SK-N-SH (cell line): ENCODE data around the gene RASGEF1C. TPM values are rescaled to one million over a fixed set of nuclear protein-coding genes. Genes with fewer than 3 reads are reported as not detected.

ENCODE experiments used
- CTCF ChIA-PET: fragments of 300-600, 350-600 bp; formaldehyde crosslinking; extraction: SDS; loops from one replicate; lab custom pipeline; 2021; lab: Yijun Ruan, JAX
- POLR2A ChIA-PET: fragments of 350-600 bp; sonication (Branson Sonifier 250); formaldehyde crosslinking; extraction: SDS; loops from one replicate; lab custom pipeline; 2020; ENCODE audit warnings: antibody characterized with exemption, inconsistent platforms; lab: Yijun Ruan, JAX
- DNase-seq: peaks from one replicate; pipeline ENCODE4 v3.0.0; 2012
- H2AFZ ChIP-seq: fragments of 200-600 bp; sonication (generic); 2 replicates; pipeline ENCODE4 v1.8.1; 2016; ENCODE audit warnings: antibody characterized with exemption, mild to moderate bottlenecking, low read depth
- H3F3A ChIP-seq: fragments of 200-600 bp; sonication (generic); replicated peaks from 2 replicates; pipeline ENCODE3; 2016; ENCODE audit warnings: antibody characterized with exemption, mild to moderate bottlenecking; ENCODE audit not compliant: insufficient read depth
- H3K27ac ChIP-seq, 2 experiments: fragments of 200-500 bp in 1 of 2; fragments of 200-600 bp in 1 of 2; sonication (Bioruptor generic) in 1 of 2; sonication (generic), shearing (Covaris generic) in 1 of 2; 2 replicates each; pipeline versions ENCODE4 v1.5.1 to v1.6.1; 2014 to 2016; ENCODE audit warnings: low read depth in 2 of 2, inconsistent platforms in 1 of 2, low read length in 1 of 2, mild to moderate bottlenecking in 1 of 2, mixed read lengths in 1 of 2
- H3K27me3 ChIP-seq: fragments of 200-600 bp; sonication (generic), shearing (Covaris generic); 2 replicates; pipeline ENCODE4 v1.6.1; 2016; ENCODE audit warnings: mixed run types; ENCODE audit not compliant: insufficient read depth
- H3K36me3 ChIP-seq, 2 experiments: fragments of 200-500 bp in 1 of 2; fragments of 200-600 bp in 1 of 2; sonication (Bioruptor generic) in 1 of 2; sonication (generic) in 1 of 2; replicated peaks in 1 of 2; 2 replicates each; pipeline versions ENCODE3 to v1.5.1; 2014 to 2016; ENCODE audit warnings: low read length in 1 of 2, mild to moderate bottlenecking in 1 of 2; ENCODE audit not compliant: insufficient read depth in 2 of 2, control insufficient read depth in 1 of 2
- H3K4me1 ChIP-seq, 2 experiments: fragments of 200-500 bp in 1 of 2; fragments of 200-600 bp in 1 of 2; sonication (Bioruptor generic) in 1 of 2; sonication (generic), shearing (Covaris generic) in 1 of 2; 2 replicates each; pipeline versions ENCODE4 v1.5.1 to v1.6.1; 2014 to 2016; ENCODE audit warnings: low read depth in 1 of 2, low read length in 1 of 2, mixed run types in 1 of 2; ENCODE audit not compliant: insufficient read depth in 2 of 2, control insufficient read depth in 1 of 2
- H3K4me2 ChIP-seq: fragments of 200-600 bp; sonication (generic), shearing (Covaris generic); 2 replicates; pipeline ENCODE4 v1.6.1; 2017; ENCODE audit warnings: mixed run types
- H3K4me3 ChIP-seq, 2 experiments: fragments of 200-500 bp in 1 of 2; fragments of 200-600 bp in 1 of 2; sonication (Bioruptor generic) in 1 of 2; sonication (generic), shearing (Covaris generic) in 1 of 2; 2 replicates each; pipeline versions ENCODE4 v1.5.1 to v1.8.1; 2014 to 2016; ENCODE audit warnings: low read depth in 2 of 2, inconsistent platforms in 1 of 2, low read length in 1 of 2, mild to moderate bottlenecking in 1 of 2, mixed read lengths in 1 of 2, moderate library complexity in 1 of 2
- H3K79me2 ChIP-seq: fragments of 200-600 bp; sonication (generic); 2 replicates; pipeline ENCODE4 v1.8.1; 2017; ENCODE audit warnings: mild to moderate bottlenecking; ENCODE audit not compliant: insufficient read depth
- H3K9ac ChIP-seq: fragments of 200-600 bp; sonication (generic); 2 replicates; pipeline ENCODE4 v1.6.1; 2017; ENCODE audit warnings: mixed run types
- H3K9me2 ChIP-seq: fragments of 200-600 bp; sonication (generic); 2 replicates; pipeline ENCODE4 v1.6.1; 2017; ENCODE audit warnings: mixed run types
- H3K9me3 ChIP-seq: fragments of 200-600 bp; sonication (generic); 2 replicates; pipeline ENCODE4 v1.6.1; 2017; ENCODE audit warnings: mixed run types, mild to moderate bottlenecking, moderate library complexity
- H4K20me1 ChIP-seq: fragments of 200-600 bp; sonication (generic); 2 replicates; pipeline ENCODE4 v1.6.1; 2017; ENCODE audit warnings: mild to moderate bottlenecking, mixed run types; ENCODE audit not compliant: insufficient read depth
- EZH2phosphoT487 ChIP-seq: fragments of 200-600 bp; sonication (generic); IDR thresholded peaks from 2 replicates; pipeline ENCODE4 v1.6.1; 2017; ENCODE audit warnings: low read depth, mixed run types, mild to moderate bottlenecking, antibody characterized with exemption, moderate library complexity, borderline replicate concordance
- JUND ChIP-seq: IDR thresholded peaks from 2 replicates; pipeline ENCODE4 v1.4.0; 2012
- MEF2A ChIP-seq: IDR thresholded peaks from 2 replicates; pipeline ENCODE4 v1.4.0; 2012; ENCODE audit warnings: low read depth, borderline replicate concordance
- MXI1 ChIP-seq: IDR thresholded peaks from 2 replicates; pipeline ENCODE4 v1.6.1; 2012; ENCODE audit warnings: mild to moderate bottlenecking, low read depth, low read length, improper control_type of control experiment
- NFIC ChIP-seq: IDR thresholded peaks from 2 replicates; pipeline ENCODE4 v1.4.0; 2012; ENCODE audit warnings: borderline replicate concordance
- RCOR1 ChIP-seq: fragments of 150-350 bp; IDR thresholded peaks from 2 replicates; pipeline ENCODE4 v1.6.1; 2017; ENCODE audit warnings: antibody characterized with exemption, low read length
- SMC3 ChIP-seq: IDR thresholded peaks from 2 replicates; pipeline ENCODE4 v1.6.1; 2012; ENCODE audit warnings: low read depth, low read length, improper control_type of control experiment
- TCF12 ChIP-seq: IDR thresholded peaks from 2 replicates; pipeline ENCODE4 v1.4.0; 2012
- WGBS: methylation state at CpG from one replicate; pipeline ENCODE4 v1.1.6; 2017; ENCODE audit warnings: low lambda C conversion rate; 5-methylcytosine and 5-hydroxymethylcytosine counted together
- polyA plus RNA-seq, 3 experiments: library from polyadenylated mRNA; depleted of rRNA; stranded (reverse); fragments of >200 nt; gene quantifications; 2 replicates each; pipeline ENCODE4 v1.2.3, GENCODE V29; 2012
- TF ChIP-seq, protein P1 (sequence below): fragments of 200-600 bp; sonication (generic); IDR thresholded peaks from 2 replicates; pipeline ENCODE4 v1.6.1; 2017; ENCODE audit warnings: antibody characterized with exemption, mild to moderate bottlenecking, moderate library complexity
- TF ChIP-seq, protein P2 (sequence below): IDR thresholded peaks from 2 replicates; pipeline ENCODE4 v1.4.0; 2012; ENCODE audit warnings: low read depth, borderline replicate concordance

The RASGEF1C gene
- polyA plus RNA-seq, 1 of the 3 experiments (the other 2 are of a cell fraction) = not detected

- DNase-seq = no peak
- POLR2A ChIA-PET = no interaction called here
- CTCF ChIA-PET = interaction anchor here (0.6 to 1.1 kb wide), 2 partner anchors 54 to 629 kb away, joined by 4 to 6 read pairs; partner anchors contain the start of gene RASGEF1C
These were observed 53.6 kb downstream of the RASGEF1C start for GRCh38 chr5:180155365-180155926.

GRCh38 chr5:180154821-180155364 lies 54.1 kb downstream of the RASGEF1C start:
- no peaks in the 10 kb centered on the region; a peak in 1 of 4 replicates for H3K4me1 ChIP-seq
- no peak overlapping the region for H3K4me3 ChIP-seq
- DNase-seq = no peak
- H3K27me3 ChIP-seq = no peaks in the 10 kb centered on the region
- WGBS = 42% methylated on average over 3 of the region's 5 CpGs
- H3K9ac ChIP-seq = no peak overlapping the region
- TF ChIP-seq NFIC (no peak), SMC3 (no peak), MXI1 (no peak), EZH2phosphoT487 (no peak), RCOR1 (no peak), JUND (no peak)
- TF ChIP-seq, protein P1, sequence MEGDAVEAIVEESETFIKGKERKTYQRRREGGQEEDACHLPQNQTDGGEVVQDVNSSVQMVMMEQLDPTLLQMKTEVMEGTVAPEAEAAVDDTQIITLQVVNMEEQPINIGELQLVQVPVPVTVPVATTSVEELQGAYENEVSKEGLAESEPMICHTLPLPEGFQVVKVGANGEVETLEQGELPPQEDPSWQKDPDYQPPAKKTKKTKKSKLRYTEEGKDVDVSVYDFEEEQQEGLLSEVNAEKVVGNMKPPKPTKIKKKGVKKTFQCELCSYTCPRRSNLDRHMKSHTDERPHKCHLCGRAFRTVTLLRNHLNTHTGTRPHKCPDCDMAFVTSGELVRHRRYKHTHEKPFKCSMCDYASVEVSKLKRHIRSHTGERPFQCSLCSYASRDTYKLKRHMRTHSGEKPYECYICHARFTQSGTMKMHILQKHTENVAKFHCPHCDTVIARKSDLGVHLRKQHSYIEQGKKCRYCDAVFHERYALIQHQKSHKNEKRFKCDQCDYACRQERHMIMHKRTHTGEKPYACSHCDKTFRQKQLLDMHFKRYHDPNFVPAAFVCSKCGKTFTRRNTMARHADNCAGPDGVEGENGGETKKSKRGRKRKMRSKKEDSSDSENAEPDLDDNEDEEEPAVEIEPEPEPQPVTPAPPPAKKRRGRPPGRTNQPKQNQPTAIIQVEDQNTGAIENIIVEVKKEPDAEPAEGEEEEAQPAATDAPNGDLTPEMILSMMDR = no peak
- no peak overlapping the region for H3K27ac ChIP-seq
- no peaks in the 10 kb centered on the region for H3K79me2 ChIP-seq
- H3K9me2 ChIP-seq = no peaks in the 10 kb centered on the region
- H2AFZ ChIP-seq = no peak overlapping the region
- POLR2A ChIA-PET = no interaction called here
- no peaks in the 10 kb centered on the region for H3K36me3 ChIP-seq
- H4K20me1 ChIP-seq = no peaks in the 10 kb centered on the region
- CTCF ChIA-PET = interaction anchor here (0.6 to 1.1 kb wide), 2 partner anchors 54 to 629 kb away, joined by 4 to 6 read pairs; partner anchors contain the start of gene RASGEF1C
- no peaks in the 10 kb centered on the region for H3F3A ChIP-seq
- H3K9me3 ChIP-seq = no peaks in the 10 kb centered on the region
- no peak overlapping the region for H3K4me2 ChIP-seq

More at GRCh38 chr5:180155365-180155926, 53.6 kb downstream of the RASGEF1C start:
- no peaks in the 10 kb centered on the region for H3K9me2 ChIP-seq
- no peak overlapping the region for H3K4me3 ChIP-seq
- no peak overlapping the region for H3K4me2 ChIP-seq
- H3K9me3 ChIP-seq = no peaks in the 10 kb centered on the region
- H2AFZ ChIP-seq = no peak overlapping the region
- TF ChIP-seq TCF12 (no peak), MEF2A (no peak)
- TF ChIP-seq, protein P2, sequence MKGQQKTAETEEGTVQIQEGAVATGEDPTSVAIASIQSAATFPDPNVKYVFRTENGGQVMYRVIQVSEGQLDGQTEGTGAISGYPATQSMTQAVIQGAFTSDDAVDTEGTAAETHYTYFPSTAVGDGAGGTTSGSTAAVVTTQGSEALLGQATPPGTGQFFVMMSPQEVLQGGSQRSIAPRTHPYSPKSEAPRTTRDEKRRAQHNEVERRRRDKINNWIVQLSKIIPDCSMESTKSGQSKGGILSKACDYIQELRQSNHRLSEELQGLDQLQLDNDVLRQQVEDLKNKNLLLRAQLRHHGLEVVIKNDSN = no peak
- no peaks in the 10 kb centered on the region for H3F3A ChIP-seq
- H4K20me1 ChIP-seq = no peaks in the 10 kb centered on the region
- no peak overlapping the region for H3K27ac ChIP-seq
- no peak overlapping the region for H3K9ac ChIP-seq
- no peaks in the 10 kb centered on the region for H3K36me3 ChIP-seq
- no peaks in the 10 kb centered on the region for H3K79me2 ChIP-seq
- no peaks in the 10 kb centered on the region; a peak in 1 of 4 replicates for H3K4me1 ChIP-seq
- H3K27me3 ChIP-seq = no peaks in the 10 kb centered on the region
- WGBS = 51% methylated on average over 17 of the region's 17 CpGs
